ENCODE measurements around the gene MAGIX. TPM values are rescaled to one million over a fixed set of nuclear protein-coding genes. Genes with fewer than 3 reads are reported as not detected.

MAGIX gene
- 1.2 to 2.4 TPM (median 2.0 TPM) in 3 replicates for total RNA-seq (2021)
- percentile 28 among the genes with signal in this experiment for Bru-seq, nascent RNA
- long read RNA-seq, experiment 1, partial matches to known transcripts: 1 of 4 reads
- long read RNA-seq, experiment 1, other reads (novel, unspliced or antisense): 2 of 4 reads
- long read RNA-seq, experiment 2: 0 reads
- long read RNA-seq, experiment 3, partial matches to known transcripts: 1 of 1 reads
- long read RNA-seq, experiment 3, other reads (novel, unspliced or antisense): 0 of 1 reads

GRCh38 chrX:49162620-49163019, at the start of gene MAGIX:
Gene MAGIX (plus strand): TSS chrX:49162758. CDS start chrX:49162890, 132 bp downstream.
- no peak for ATAC-seq
- CTCF ChIA-PET: interaction anchor here (0.6 to 2.6 kb wide), 3 partner anchors 20 to 119 kb away, joined by 3 to 8 read pairs (median 4); partner anchors contain the start of gene TFE3
- Mint-ChIP-seq H3K4me1 (peaks cover 10% of the 10 kb centered on the region), H3K27ac (no peak within 1 kb of the TSS), H3K27me3 (ENCODE audit: low read depth) (peaks cover 69% of the 10 kb centered on the region), H3K36me3 (no peaks in the 10 kb centered on the region), H3K9me3 (no peaks in the 10 kb centered on the region), H3K4me3 (peak within 1 kb of the TSS; percentile 78)
- DNase-seq (ENCODE audit: low spot score): no peak
- no peak for TF ChIP-seq ATF6 (CRISPR knock-in tag; IDR thresholded peaks at IDR 0.05)
- TF ChIP-seq E2F4 (CRISPR knock-in tag; IDR thresholded peaks at IDR 0.05; ENCODE audit: borderline replicate concordance, low read depth): no peak
- TF ChIP-seq CDX4 (CRISPR knock-in tag; IDR thresholded peaks at IDR 0.05; ENCODE audit: borderline replicate concordance): no peak
- TF ChIP-seq USF2 (CRISPR knock-in tag; IDR thresholded peaks at IDR 0.05): no peak
- no peak for TF ChIP-seq ZNF232 (CRISPR knock-in tag; IDR thresholded peaks at IDR 0.05)
- TF ChIP-seq SMAD3 (CRISPR knock-in tag; IDR thresholded peaks at IDR 0.05; ENCODE audit: borderline replicate concordance): no peak
- TF ChIP-seq TCF7 (CRISPR knock-in tag; IDR thresholded peaks at IDR 0.05; ENCODE audit: low read depth): no peak
- no peak for TF ChIP-seq FOXP4 (CRISPR knock-in tag; IDR thresholded peaks at IDR 0.05)
- TF ChIP-seq MAX (CRISPR knock-in tag; IDR thresholded peaks at IDR 0.05): no peak
- TF ChIP-seq KAT7 (CRISPR knock-in tag; IDR thresholded peaks at IDR 0.05; ENCODE audit: borderline replicate concordance): no peak
- TF ChIP-seq ATF2 (CRISPR knock-in tag; IDR thresholded peaks at IDR 0.05; ENCODE audit: borderline replicate concordance, low read depth): no peak
- no peak for TF ChIP-seq GRHL2 (CRISPR knock-in tag; IDR thresholded peaks at IDR 0.05; ENCODE audit: insufficient replicate concordance, severe bottlenecking)
- TF ChIP-seq ETV6 (CRISPR knock-in tag; IDR thresholded peaks at IDR 0.05): no peak
- POLR2A ChIA-PET: no interaction called here

GRCh38 chrX:49116076-49116475, 46.5 kb upstream of the MAGIX start:
- no peak for DNase-seq (ENCODE audit: low spot score)
- POLR2A ChIA-PET: no interaction called here
- Mint-ChIP-seq H3K9me3 (no peaks in the 10 kb centered on the region), H3K36me3 (peaks cover 30% of the 10 kb centered on the region), H3K4me1 (no peaks in the 10 kb centered on the region), H3K27me3 (ENCODE audit: low read depth) (no peaks in the 10 kb centered on the region), H3K27ac (no peak overlapping the region), H3K4me3 (no peak overlapping the region)
- TF ChIP-seq ETV6 (CRISPR knock-in tag; IDR thresholded peaks at IDR 0.05) (no peak), MXD4 (CRISPR knock-in tag; IDR thresholded peaks at IDR 0.05; ENCODE audit: borderline replicate concordance) (no peak), AFF4 (CRISPR knock-in tag; IDR thresholded peaks at IDR 0.05; ENCODE audit: borderline replicate concordance) (no peak), JUN (CRISPR knock-in tag; IDR thresholded peaks at IDR 0.05) (no peak)
- CTCF ChIA-PET: no interaction called here
- no peak for ATAC-seq
